ENCODE measurements around the gene SLC25A52.
"Not testable (repeated sequence)": the region's sequence is repeated elsewhere in the genome, so short reads cannot be mapped to it uniquely, and the experiment has no call there.

Gene SLC25A52

GRCh38 chr18:31760695-31761094 lies at the start of gene SLC25A52:
Gene SLC25A52 (minus strand): TSS chr18:31760880. CDS start chr18:31760661, 219 bp downstream.
- TF ChIP-seq CTCF (IDR thresholded peaks at IDR 0.05) = no peak
- Mint-ChIP-seq H3K27ac (no peak within 1 kb of the TSS), H3K4me1 (no peaks in the 10 kb centered on the region), H3K27me3 (ENCODE audit: low read depth, poor library complexity) (peaks cover 4% of the 10 kb centered on the region), H3K36me3 (ENCODE audit: low read depth) (no peaks in the 10 kb centered on the region), H3K9me3 (no peaks in the 10 kb centered on the region), H3K4me3 (no peak within 1 kb of the TSS)
- no peak for DNase-seq

- not testable (repeated sequence) for DNase-seq; H3K36me3 Mint-ChIP-seq (ENCODE audit: low read depth); H3K9me3 Mint-ChIP-seq; H3K27me3 Mint-ChIP-seq (ENCODE audit: low read depth, poor library complexity); H3K4me3 Mint-ChIP-seq; H3K27ac Mint-ChIP-seq
- peaks cover 12% of the 10 kb centered on the region for H3K4me1 Mint-ChIP-seq
Observed at GRCh38 chr18:31809049-31809448, 48.4 kb upstream of the SLC25A52 start.

GRCh38 chr18:31801078-31801477 lies 40.4 kb upstream of the SLC25A52 start:
- H3K4me3 Mint-ChIP-seq = no peak overlapping the region
- no peak for DNase-seq
- H3K27me3 Mint-ChIP-seq (ENCODE audit: low read depth, poor library complexity) = peaks cover 7% of the 10 kb centered on the region
- no peaks in the 10 kb centered on the region for H3K9me3 Mint-ChIP-seq
- no peak for TF ChIP-seq CTCF (IDR thresholded peaks at IDR 0.05)
- H3K27ac Mint-ChIP-seq = no peak overlapping the region
- H3K36me3 Mint-ChIP-seq (ENCODE audit: low read depth) = no peaks in the 10 kb centered on the region
- no peaks in the 10 kb centered on the region for H3K4me1 Mint-ChIP-seq

- not testable (repeated sequence) for H3K36me3 Mint-ChIP-seq (ENCODE audit: low read depth); H3K27me3 Mint-ChIP-seq (ENCODE audit: low read depth, poor library complexity)
Observed at GRCh38 chr18:31799257-31799656, 38.6 kb upstream of the SLC25A52 start.

GRCh38 chr18:31798399-31798798 lies 37.7 kb upstream of the SLC25A52 start:
- no peaks in the 10 kb centered on the region for H3K36me3 Mint-ChIP-seq (ENCODE audit: low read depth)
- H3K4me3 Mint-ChIP-seq = no peak overlapping the region
- no peak for TF ChIP-seq CTCF (IDR thresholded peaks at IDR 0.05)
- no peaks in the 10 kb centered on the region for H3K4me1 Mint-ChIP-seq
- DNase-seq = no peak
- H3K9me3 Mint-ChIP-seq = peaks cover 8% of the 10 kb centered on the region
- H3K27me3 Mint-ChIP-seq (ENCODE audit: low read depth, poor library complexity) = peaks cover 7% of the 10 kb centered on the region
- H3K27ac Mint-ChIP-seq = no peak overlapping the region

More at GRCh38 chr18:31799257-31799656, 38.6 kb upstream of the SLC25A52 start:
- H3K4me1 Mint-ChIP-seq, H3K4me3 Mint-ChIP-seq, H3K9me3 Mint-ChIP-seq, H3K27ac Mint-ChIP-seq, DNase-seq: not testable (repeated sequence)

- no peaks in the 10 kb centered on the region for H3K4me1 Mint-ChIP-seq
- no peak overlapping the region for H3K4me3 Mint-ChIP-seq
- H3K27ac Mint-ChIP-seq = no peak overlapping the region
- peaks cover 4% of the 10 kb centered on the region for H3K27me3 Mint-ChIP-seq (ENCODE audit: low read depth, poor library complexity)
- no peak for DNase-seq
- H3K9me3 Mint-ChIP-seq = peaks cover 8% of the 10 kb centered on the region
- no peaks in the 10 kb centered on the region for H3K36me3 Mint-ChIP-seq (ENCODE audit: low read depth)
- TF ChIP-seq CTCF (IDR thresholded peaks at IDR 0.05) = no peak
Observed at GRCh38 chr18:31795747-31796146, 35.1 kb upstream of the SLC25A52 start.

- H3K4me3 Mint-ChIP-seq = no peak overlapping the region
- H3K27me3 Mint-ChIP-seq (ENCODE audit: low read depth, poor library complexity) = peaks cover 4% of the 10 kb centered on the region
- peaks cover 8% of the 10 kb centered on the region for H3K9me3 Mint-ChIP-seq
- no peaks in the 10 kb centered on the region for H3K36me3 Mint-ChIP-seq (ENCODE audit: low read depth)
- TF ChIP-seq CTCF (IDR thresholded peaks at IDR 0.05) = no peak
- H3K4me1 Mint-ChIP-seq = peaks cover 5% of the 10 kb centered on the region
- no peak for DNase-seq
- H3K27ac Mint-ChIP-seq = no peak overlapping the region
Observed at GRCh38 chr18:31793531-31793930, 32.9 kb upstream of the SLC25A52 start.
